Fibroblast of skin of back (primary cell): Measurements from ENCODE around the gene PLEKHD1. TPM values are rescaled to one million over a fixed set of nuclear protein-coding genes. Genes with fewer than 3 reads are reported as not detected.
"Not testable (repeated sequence)": the region's sequence is repeated elsewhere in the genome, so short reads cannot be mapped to it uniquely, and the experiment has no call there.

ENCODE experiments used
- DNase-seq: peaks from one replicate; pipeline ENCODE4 v3.0.0-alpha.2; 2013
- polyA plus RNA-seq, 2 experiments: library from polyadenylated mRNA; unstranded; fragments of 120-200 nt; gene quantifications; one replicate each; pipeline ENCODE4 v1.2.1, GENCODE V29; 2013; ENCODE audit not compliant: insufficient read length in 2 of 2

The PLEKHD1 gene
- polyA plus RNA-seq (2013, experiment 1 of 2; ENCODE audit: insufficient read length) = 0.06 TPM
- polyA plus RNA-seq (2013, experiment 2 of 2; ENCODE audit: insufficient read length) = not detected

GRCh38 chr14:69484444-69485314 lies at the start of gene PLEKHD1:
TSS of gene PLEKHD1 (plus strand) at chr14:69484728. CDS start at chr14:69484966, 238 bp downstream.
- DNase-seq = no peak

- no peak for DNase-seq
These were observed 44.8 kb upstream of the PLEKHD1 start for GRCh38 chr14:69439521-69440270.

- no peak for DNase-seq
These were observed 42.6 kb upstream of the PLEKHD1 start for GRCh38 chr14:69441948-69442347.

DNA sequence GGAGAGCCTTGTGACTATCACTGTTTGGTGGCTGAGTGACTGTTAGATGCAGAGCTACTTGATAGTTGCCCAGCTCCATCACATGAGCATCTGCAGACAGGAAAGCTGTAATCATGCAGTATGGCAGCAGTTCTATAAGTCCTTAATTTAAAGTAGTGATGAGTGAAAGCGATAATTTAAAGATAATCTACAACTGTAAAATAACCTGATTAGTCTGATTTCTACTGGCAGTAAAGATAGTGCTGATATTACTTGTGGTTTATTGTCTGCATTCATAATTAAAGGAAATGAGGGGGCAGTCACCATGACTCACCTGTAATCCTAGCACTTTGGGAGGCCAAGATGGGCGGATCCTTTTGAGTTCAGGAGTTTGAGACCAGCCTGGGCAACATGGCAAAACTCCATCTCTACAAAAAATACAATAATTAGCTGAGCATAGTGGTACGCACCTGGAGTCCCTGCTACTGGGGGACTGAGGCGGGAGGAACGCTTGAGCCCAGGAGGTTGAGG lies 41.2 kb upstream of the PLEKHD1 start:
- no peak for DNase-seq

DNA sequence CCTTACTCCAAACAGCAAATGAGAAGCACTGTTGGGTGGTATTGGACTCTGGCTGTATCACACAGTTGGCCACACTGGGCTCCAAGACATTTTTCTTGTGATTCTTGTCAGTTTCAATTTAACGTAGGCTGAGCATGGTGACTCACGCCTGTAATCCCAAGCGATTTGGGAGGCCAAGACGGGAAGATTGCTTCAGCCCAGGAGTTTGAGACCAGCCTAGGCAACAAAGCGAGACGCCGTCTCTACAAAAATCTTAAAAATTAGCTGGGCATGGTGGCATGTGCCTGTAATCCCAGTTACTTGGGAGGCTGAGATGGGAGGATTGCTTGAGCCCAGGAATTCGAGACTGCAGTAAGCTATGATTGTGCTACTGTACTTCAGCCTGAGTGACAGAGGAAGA lies 35.3 kb upstream of the PLEKHD1 start:
- DNase-seq = no peak

DNA sequence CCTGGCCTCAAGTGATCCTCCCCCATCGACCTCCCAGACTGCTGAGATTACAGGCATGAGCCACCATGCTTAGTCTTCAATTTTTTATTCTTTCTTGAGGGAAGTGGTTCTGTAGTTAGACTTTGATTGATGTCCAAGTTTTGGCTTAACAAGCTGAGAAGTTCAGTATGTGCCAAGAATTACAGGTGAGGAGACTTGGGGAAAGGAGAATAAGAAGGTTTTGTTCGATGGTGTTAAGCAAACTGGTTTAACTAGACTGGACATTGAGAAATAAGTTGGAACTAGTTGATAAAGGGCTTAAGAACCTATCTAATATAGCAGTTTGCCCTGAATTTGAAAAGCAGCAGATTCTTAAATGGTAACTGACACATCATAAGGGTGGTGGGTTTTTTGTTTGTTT lies 32.6 kb upstream of the PLEKHD1 start:
- DNase-seq = no peak

- no peak for DNase-seq
These were observed 26.2 kb upstream of the PLEKHD1 start for GRCh38 chr14:69458350-69458749.

- DNase-seq = no peak
These were observed 25.4 kb upstream of the PLEKHD1 start for GRCh38 chr14:69459122-69459521.

GRCh38 chr14:69460093-69460701 lies 24.3 kb upstream of the PLEKHD1 start:
- peak; percentile 88 for DNase-seq

DNA sequence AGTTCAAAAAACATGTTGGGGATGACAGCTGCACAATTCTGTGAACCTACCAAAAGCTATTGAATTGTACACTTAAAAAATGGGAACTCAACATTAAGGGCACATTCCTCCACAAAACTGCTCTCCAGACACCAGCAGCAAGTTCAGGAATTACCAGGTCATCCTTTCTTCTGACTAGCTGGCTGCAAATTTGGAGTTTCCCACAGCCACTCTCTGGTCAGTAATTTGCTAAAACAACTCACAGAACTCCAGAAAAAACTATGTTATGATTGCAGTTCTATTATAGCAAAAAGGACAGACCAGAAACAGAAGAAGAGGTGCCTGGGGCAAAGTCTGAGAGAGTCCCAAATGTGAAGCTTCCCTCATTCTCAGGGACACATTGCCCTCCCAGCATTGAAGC lies 20.1 kb upstream of the PLEKHD1 start:
- peak; percentile 40 for DNase-seq

DNA sequence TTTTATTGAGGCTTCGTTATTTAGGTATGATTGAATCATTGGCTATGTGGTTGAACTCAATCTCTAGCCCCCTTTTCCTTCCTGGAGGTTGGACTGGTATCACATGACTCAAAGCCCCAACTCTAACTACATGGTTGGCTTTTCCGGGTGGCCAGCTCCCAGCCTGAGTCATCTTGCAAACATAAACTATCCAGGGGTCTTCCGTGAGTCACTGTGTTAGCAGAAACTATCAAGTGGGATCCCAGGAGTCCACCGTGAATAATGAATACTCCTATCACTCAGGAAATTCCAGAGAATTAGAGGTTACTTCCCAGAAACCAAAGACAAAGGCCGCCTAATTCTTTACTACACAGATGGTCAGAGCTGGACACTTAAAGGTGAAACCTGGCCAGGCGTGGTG lies 19.7 kb upstream of the PLEKHD1 start:
- peak; percentile 97 for DNase-seq

- no peak for DNase-seq
These were observed 15.6 kb upstream of the PLEKHD1 start for GRCh38 chr14:69468949-69469348.

GRCh38 chr14:69471436-69471835 lies 13.1 kb upstream of the PLEKHD1 start:
- DNase-seq = no peak

- DNase-seq = no peak
These were observed 12.6 kb upstream of the PLEKHD1 start for GRCh38 chr14:69471916-69472315.

DNA sequence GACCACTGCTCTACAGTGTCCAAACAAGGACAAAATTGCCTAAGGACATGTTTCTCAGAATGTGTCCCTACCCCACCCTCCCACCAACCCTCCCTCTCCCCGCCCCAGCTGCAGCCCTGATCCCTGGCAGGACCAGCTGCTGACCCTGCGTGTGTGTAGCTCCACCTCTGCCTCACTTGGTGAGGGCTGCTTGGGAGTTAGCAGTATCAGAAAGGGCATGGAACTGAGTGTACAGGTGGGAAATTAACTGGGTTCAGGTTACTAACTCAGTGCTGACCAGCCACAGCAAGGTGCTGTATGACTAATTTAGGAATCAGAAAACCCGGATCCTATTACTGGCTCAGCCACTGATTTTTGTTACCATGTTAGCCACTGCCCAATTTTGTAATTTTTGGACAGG lies 11.3 kb upstream of the PLEKHD1 start:
- no peak for DNase-seq

DNA sequence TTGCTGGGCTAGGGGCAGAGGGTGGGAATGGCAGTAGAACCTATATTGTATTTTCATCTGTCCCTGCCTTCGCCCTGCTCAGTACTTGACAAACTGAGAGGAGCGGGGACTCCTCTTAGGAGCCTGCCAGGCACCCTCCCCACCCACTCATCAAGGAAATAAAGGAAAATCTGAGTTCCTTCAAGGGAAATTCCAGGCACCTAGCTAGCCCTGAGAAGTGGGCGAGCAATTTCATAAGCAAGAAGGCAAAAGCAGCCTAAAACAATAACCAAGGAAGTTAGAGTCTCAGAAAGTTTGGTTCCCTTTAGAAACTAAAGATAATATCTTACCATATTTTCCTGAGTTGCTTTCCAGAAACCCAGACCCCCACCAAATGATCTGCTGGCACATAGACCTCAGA lies 10.6 kb upstream of the PLEKHD1 start:
- no peak for DNase-seq

- peak; percentile 12 for DNase-seq
These were observed 9.2 kb upstream of the PLEKHD1 start for GRCh38 chr14:69475194-69475818.

DNA sequence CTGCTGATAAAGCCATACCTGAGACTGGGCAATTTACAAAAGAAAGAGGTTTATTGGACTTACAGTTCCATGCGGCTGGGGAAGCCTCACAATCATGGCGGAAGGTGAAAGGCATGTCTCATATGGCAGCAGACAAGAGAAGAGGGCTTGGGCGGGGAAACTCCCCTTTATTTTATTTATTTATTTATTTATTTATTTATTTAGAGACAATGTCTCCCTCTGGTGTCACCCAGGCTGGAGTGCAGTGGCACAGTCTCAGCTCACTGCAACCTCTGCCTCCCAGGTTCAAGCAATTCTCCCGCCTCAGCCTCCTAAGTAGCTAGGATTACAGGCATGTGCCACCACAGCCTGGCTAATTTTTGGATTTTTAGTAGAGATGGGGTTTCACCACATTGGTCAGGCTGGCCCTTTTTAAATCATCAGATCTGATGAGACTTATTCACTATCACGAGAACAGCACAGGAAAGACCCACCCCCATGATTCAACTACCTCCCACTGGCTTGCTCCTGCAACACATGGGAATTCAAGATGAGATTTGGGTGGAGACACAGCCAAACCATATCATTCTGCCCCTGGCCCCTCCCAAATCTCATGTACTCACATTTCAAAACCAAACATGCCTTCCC lies 7.6 kb upstream of the PLEKHD1 start:
- DNase-seq = not testable (repeated sequence)

DNA sequence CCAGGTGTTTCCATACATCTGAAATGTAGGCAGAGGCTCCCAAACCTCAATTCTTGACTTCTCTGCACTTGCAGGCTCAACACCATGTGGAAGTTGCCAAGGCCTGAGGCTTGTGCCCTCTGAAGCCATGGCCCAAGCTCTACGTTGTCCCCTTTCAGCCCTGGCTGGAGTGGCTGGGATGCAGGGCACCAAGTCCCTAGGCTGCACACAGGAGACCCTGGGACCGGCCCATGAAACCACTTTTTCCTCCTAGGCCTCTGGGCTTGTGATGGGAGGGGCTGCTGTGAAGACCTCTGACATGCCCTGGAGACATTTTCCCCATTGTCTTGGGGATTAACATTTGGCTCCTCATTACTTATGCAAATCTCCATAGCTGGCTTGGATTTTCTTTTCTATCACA lies 6.5 kb upstream of the PLEKHD1 start:
- not testable (repeated sequence) for DNase-seq

- no peak for DNase-seq
These were observed 4.8 kb upstream of the PLEKHD1 start for GRCh38 chr14:69479696-69480095.

DNA sequence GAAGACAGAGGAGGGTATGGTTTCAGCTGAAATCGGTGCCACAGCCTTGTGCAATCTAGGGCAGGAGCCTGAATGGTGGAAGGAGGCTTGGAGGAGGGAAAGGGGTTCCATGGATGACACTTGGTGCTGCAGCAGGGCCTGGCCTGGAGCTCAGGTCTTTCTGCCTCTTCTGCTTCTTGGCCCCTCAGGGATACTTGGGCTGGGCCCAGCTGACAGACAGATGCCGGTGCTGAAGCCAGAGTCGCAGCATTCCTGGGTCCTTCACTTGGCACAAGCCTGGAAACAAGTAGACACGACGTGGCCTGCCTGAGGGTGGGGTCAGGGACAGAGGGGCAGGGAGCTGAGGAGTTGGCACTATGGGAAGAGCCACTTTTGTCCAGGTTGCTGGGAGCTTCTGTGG lies 4.4 kb upstream of the PLEKHD1 start:
- no peak for DNase-seq
